GM19239 (cell line): ENCODE data around the gene RIPOR2.

Source experiments
- DNase-seq: peaks from one replicate; pipeline ENCODE4 v3.0.0; 2011; ENCODE audit warnings: low spot score; ENCODE audit not compliant: insufficient read length
- FAIRE-seq: peaks from 2 replicates; lab custom pipeline; 2011; peaks lifted over from hg19 to GRCh38; lab: Jason Lieb, UNC

RIPOR2 gene

GRCh38 chr6:24855395-24856245 is 80.1 kb downstream of the RIPOR2 start:
- FAIRE-seq (peak; percentile 97), DNase-seq (peak; percentile 48)

GRCh38 chr6:24854077-24854666 is 81.6 kb downstream of the RIPOR2 start:
- FAIRE-seq, result no peak
- DNase-seq, result no peak

- no peak for FAIRE-seq
- no peak for DNase-seq
Observed at GRCh38 chr6:24851086-24851485, 84.7 kb downstream of the RIPOR2 start.

- no peak for DNase-seq
- FAIRE-seq, result no peak
Observed at GRCh38 chr6:24849713-24850112, 86.0 kb downstream of the RIPOR2 start.

- FAIRE-seq, result no peak
- DNase-seq, result no peak
Observed at GRCh38 chr6:24848461-24848860, 87.3 kb downstream of the RIPOR2 start.

GRCh38 chr6:24847402-24847801 is 88.4 kb downstream of the RIPOR2 start:
- no peak for DNase-seq
- no peak for FAIRE-seq

GRCh38 chr6:24845578-24845977 is 90.2 kb downstream of the RIPOR2 start:
- DNase-seq, result no peak
- no peak for FAIRE-seq

- FAIRE-seq, result no peak
- no peak for DNase-seq
Observed at GRCh38 chr6:24844903-24845302, 90.9 kb downstream of the RIPOR2 start.

GRCh38 chr6:24844061-24844460 is 91.7 kb downstream of the RIPOR2 start:
- no peak for DNase-seq
- no peak for FAIRE-seq

GRCh38 chr6:24840187-24840586 is 95.6 kb downstream of the RIPOR2 start:
- FAIRE-seq (no peak), DNase-seq (no peak)

GRCh38 chr6:24838994-24839393 is 96.8 kb downstream of the RIPOR2 start:
- FAIRE-seq, result no peak
- DNase-seq, result no peak

- FAIRE-seq (no peak), DNase-seq (no peak)
Observed at GRCh38 chr6:24838081-24838480, 97.7 kb downstream of the RIPOR2 start.

GRCh38 chr6:24836109-24836508 is 99.7 kb downstream of the RIPOR2 start:
- DNase-seq, result no peak
- FAIRE-seq, result no peak

- FAIRE-seq (no peak), DNase-seq (no peak)
Observed at GRCh38 chr6:24833711-24834386, 101.9 kb downstream of the RIPOR2 start.

- DNase-seq (no peak), FAIRE-seq (no peak)
Observed at GRCh38 chr6:24832794-24833193, 103.0 kb downstream of the RIPOR2 start.

GRCh38 chr6:24831771-24832716 is 103.7 kb downstream of the RIPOR2 start:
- FAIRE-seq (no peak), DNase-seq (no peak)

GRCh38 chr6:24829657-24830056 is 106.1 kb downstream of the RIPOR2 start:
- no peak for FAIRE-seq

GRCh38 chr6:24827970-24828369 is 107.8 kb downstream of the RIPOR2 start:
- no peak for FAIRE-seq
- DNase-seq, result no peak

More at GRCh38 chr6:24829657-24830056, 106.1 kb downstream of the RIPOR2 start:
- DNase-seq, result no peak

- no peak for DNase-seq
- FAIRE-seq, result no peak
Observed at GRCh38 chr6:24827162-24827561, 108.6 kb downstream of the RIPOR2 start.

GRCh38 chr6:24825130-24825630 is 110.6 kb downstream of the RIPOR2 start:
- no peak for FAIRE-seq

More at GRCh38 chr6:24825130-24825630, 110.6 kb downstream of the RIPOR2 start:
- no peak for DNase-seq
